ENCODE results near the gene MAPK8IP3.
"Not testable (repeated sequence)": the region's sequence is repeated elsewhere in the genome, so short reads cannot be mapped to it uniquely, and the experiment has no call there.

The MAPK8IP3 gene

DNA sequence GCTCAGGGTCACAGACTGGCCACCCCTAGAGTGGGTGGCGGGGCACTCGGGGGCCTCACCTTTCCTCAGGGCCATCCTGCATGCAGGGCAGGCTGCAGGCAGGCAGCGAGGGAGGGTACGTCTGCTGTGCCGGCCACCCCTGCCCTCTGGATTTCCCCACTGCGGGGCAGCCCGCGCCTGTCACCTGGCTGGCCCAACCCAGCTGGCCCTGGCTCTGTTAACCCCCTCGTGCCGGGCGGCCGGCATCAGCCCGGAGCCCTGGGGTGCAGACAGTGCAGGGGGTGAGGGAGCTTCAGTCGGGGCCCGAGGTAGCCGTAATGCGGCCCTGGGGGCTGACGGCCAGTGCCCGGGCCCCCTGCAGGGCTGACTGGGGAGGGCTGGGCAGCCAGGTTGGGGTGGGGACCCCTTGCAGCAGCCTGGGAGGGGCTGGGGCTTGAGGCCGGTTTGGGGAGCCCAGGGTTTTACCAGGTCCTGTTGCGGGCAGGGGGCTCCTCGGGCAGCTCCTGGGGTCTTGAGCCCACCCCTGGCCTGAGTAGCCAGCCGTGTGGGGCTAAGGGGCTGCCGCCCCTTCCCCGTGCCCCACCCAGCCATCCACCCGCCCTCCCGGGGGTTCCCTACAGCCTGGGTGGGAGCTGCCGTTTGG, 87.7 kb downstream of the MAPK8IP3 start, which contains the start of gene IGFALS:
TSS of gene IGFALS (minus strand) at position 128 of the 643 bp plus-strand sequence. CDS start at position 75, 53 bp downstream.
- TF ChIP-seq EZH2phosphoT487 (conservative IDR thresholded peaks at IDR 0.05; ENCODE audit: low read length): no peak
- TF ChIP-seq, protein P1, sequence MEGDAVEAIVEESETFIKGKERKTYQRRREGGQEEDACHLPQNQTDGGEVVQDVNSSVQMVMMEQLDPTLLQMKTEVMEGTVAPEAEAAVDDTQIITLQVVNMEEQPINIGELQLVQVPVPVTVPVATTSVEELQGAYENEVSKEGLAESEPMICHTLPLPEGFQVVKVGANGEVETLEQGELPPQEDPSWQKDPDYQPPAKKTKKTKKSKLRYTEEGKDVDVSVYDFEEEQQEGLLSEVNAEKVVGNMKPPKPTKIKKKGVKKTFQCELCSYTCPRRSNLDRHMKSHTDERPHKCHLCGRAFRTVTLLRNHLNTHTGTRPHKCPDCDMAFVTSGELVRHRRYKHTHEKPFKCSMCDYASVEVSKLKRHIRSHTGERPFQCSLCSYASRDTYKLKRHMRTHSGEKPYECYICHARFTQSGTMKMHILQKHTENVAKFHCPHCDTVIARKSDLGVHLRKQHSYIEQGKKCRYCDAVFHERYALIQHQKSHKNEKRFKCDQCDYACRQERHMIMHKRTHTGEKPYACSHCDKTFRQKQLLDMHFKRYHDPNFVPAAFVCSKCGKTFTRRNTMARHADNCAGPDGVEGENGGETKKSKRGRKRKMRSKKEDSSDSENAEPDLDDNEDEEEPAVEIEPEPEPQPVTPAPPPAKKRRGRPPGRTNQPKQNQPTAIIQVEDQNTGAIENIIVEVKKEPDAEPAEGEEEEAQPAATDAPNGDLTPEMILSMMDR (IDR thresholded peaks at IDR 0.05; ENCODE audit: insufficient read depth, low read length, poor library complexity, severe bottlenecking): no peak
- Histone ChIP-seq H3K27me3 (ENCODE audit: low read length) (no peaks in the 10 kb centered on the region), H3K4me2 (ENCODE audit: low read depth, low read length, poor library complexity, severe bottlenecking) (no peak within 1 kb of the TSS), H2AFZ (ENCODE audit: low read depth, low read length, severe bottlenecking) (no peak within 1 kb of the TSS), H3F3A (ENCODE audit: insufficient read depth) (no peaks in the 10 kb centered on the region), H3K36me3 (ENCODE audit: low read length) (no peaks in the 10 kb centered on the region), H3K27ac (ENCODE audit: low read depth, low read length) (no peak within 1 kb of the TSS), H4K20me1 (ENCODE audit: low read depth, low read length) (no peaks in the 10 kb centered on the region), H3K79me2 (ENCODE audit: insufficient read depth, low read length) (no peaks in the 10 kb centered on the region), H3K4me3 (ENCODE audit: insufficient read depth, low read length, poor library complexity, severe bottlenecking) (no peak within 1 kb of the TSS), H3K9me3 (ENCODE audit: insufficient read depth, low read length) (peaks cover 5% of the 10 kb centered on the region; the same call in 1 of the 2 replicates), H3K9me2 (replicated peaks; ENCODE audit: insufficient read depth, low read length) (no peaks in the 10 kb centered on the region), H3K9ac (ENCODE audit: low read length) (no peak within 1 kb of the TSS)

DNA sequence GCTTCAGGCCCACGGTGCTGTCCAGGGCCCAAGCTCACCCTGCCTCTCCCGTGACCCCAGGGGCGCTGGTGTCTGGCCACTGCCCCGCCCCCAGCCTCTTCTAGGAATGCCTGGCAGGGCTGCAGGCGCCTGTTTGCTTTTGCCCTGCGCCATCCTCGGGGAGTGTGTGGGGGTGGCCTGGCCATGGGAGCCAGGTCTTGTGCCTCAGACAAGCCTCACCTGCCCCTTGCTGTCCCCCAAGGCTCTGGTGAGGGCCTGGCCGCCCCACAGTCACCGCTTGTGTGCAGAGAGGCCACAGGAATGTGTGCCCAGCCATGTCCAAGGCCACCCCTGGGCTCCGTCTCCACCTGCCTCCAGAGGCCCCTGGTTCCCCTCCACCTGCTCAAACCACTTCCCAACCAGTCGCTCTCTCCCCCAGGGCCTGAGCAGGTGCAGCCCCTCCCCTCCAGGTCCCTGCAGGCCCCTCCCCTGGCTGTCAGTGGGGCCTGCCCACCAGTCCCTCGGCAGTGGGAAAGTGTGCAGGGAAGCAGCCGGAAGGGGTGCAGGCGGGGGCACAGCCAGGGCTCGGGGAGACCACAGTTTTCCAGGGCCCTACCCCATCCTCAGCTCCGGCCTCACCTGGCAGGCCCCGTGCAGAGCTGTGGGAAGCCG, 88.4 kb downstream of the MAPK8IP3 start:
- no peak overlapping the region for H3K27ac ChIP-seq (ENCODE audit: low read depth, low read length)
- no peaks in the 10 kb centered on the region for H3K27me3 ChIP-seq (ENCODE audit: low read length)
- H3K4me3 ChIP-seq (ENCODE audit: insufficient read depth, low read length, poor library complexity, severe bottlenecking): no peak overlapping the region
- no peak overlapping the region for H3K4me2 ChIP-seq (ENCODE audit: low read depth, low read length, poor library complexity, severe bottlenecking)
- H4K20me1 ChIP-seq (ENCODE audit: low read depth, low read length): no peaks in the 10 kb centered on the region
- TF ChIP-seq EZH2phosphoT487 (conservative IDR thresholded peaks at IDR 0.05; ENCODE audit: low read length): no peak
- H3K9me2 ChIP-seq (replicated peaks; ENCODE audit: insufficient read depth, low read length): no peaks in the 10 kb centered on the region
- no peaks in the 10 kb centered on the region for H3F3A ChIP-seq (ENCODE audit: insufficient read depth)
- peaks cover 5% of the 10 kb centered on the region; the same call in 1 of the 2 replicates for H3K9me3 ChIP-seq (ENCODE audit: insufficient read depth, low read length)
- no peaks in the 10 kb centered on the region for H3K79me2 ChIP-seq (ENCODE audit: insufficient read depth, low read length)
- H3K9ac ChIP-seq (ENCODE audit: low read length): no peak overlapping the region
- H2AFZ ChIP-seq (ENCODE audit: low read depth, low read length, severe bottlenecking): no peak overlapping the region
- no peaks in the 10 kb centered on the region for H3K36me3 ChIP-seq (ENCODE audit: low read length)

DNA sequence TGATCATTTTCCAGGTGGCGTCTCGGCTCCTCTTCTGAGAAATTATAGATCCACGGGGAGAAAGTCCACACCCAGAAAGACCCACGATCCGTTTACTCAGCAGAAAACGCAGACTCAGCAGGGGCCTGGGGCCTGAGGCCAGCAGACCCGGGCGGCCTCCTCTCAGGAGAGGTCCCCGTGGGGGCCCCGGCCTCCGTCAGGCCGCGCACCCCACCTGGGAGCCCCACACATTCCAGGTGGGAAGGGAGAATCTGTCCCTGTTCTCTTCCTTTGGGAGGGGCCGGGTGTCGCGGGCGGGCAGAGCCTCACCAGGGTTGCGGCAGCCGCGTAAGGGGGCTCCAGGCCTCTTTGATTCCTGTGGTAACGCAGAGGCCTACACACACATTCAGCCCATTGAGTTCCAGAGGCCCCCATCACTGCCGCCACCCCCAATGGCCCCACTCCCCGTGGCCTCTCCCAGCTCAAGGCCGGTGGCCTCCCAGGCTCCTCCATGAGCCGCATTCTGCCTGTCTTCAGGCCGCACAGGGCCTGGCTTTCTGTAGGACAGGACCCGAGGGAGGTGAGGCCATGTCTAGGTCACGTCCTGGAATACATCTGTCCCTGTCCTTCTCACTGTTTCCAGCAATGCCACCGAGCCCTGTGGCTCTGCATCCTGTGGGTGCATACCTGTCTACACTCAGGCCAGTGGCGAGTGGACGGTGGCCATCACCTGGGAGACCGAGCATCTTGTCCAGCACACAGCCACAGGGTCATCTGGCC, 89.1 kb downstream of the MAPK8IP3 start:
- no peak overlapping the region for H3K4me2 ChIP-seq (ENCODE audit: low read depth, low read length, poor library complexity, severe bottlenecking)
- H3K9ac ChIP-seq (ENCODE audit: low read length): no peak overlapping the region
- H3K9me3 ChIP-seq (ENCODE audit: insufficient read depth, low read length): peaks cover 8% of the 10 kb centered on the region; the same call in 1 of the 2 replicates

DNA sequence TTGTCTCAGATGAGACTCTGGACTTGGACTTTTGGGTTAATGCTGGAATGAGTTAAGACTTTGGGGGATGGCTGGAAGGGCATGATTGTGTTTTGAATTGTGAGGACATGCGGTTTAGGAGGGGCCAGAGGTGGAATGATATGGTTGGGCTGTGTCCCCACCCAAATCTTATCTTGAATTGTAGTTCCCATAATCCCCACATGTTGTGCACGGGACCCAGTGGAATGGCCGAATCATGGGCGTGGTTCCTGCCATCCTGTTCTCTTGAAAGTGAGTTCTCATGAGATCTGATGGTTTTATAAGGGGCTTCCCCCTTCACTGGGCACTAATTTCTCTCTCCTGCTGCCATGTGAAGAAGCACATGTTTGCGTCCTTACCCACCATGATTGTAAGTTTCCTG, 93.3 kb downstream of the MAPK8IP3 start:
- H3K9ac ChIP-seq (ENCODE audit: low read length); H3K9me3 ChIP-seq (ENCODE audit: insufficient read depth, low read length); H3K27me3 ChIP-seq (ENCODE audit: low read length); H3K9me2 ChIP-seq (replicated peaks; ENCODE audit: insufficient read depth, low read length); H3K4me3 ChIP-seq (ENCODE audit: insufficient read depth, low read length, poor library complexity, severe bottlenecking); H3F3A ChIP-seq (ENCODE audit: insufficient read depth); H3K27ac ChIP-seq (ENCODE audit: low read depth, low read length); H3K4me2 ChIP-seq (ENCODE audit: low read depth, low read length, poor library complexity, severe bottlenecking); H4K20me1 ChIP-seq (ENCODE audit: low read depth, low read length); H2AFZ ChIP-seq (ENCODE audit: low read depth, low read length, severe bottlenecking); H3K79me2 ChIP-seq (ENCODE audit: insufficient read depth, low read length); H3K36me3 ChIP-seq (ENCODE audit: low read length): not testable (repeated sequence)

More for the DNA sequence above, 89.1 kb downstream of the MAPK8IP3 start:
- Histone ChIP-seq H3K79me2 (ENCODE audit: insufficient read depth, low read length) (no peaks in the 10 kb centered on the region), H4K20me1 (ENCODE audit: low read depth, low read length) (no peaks in the 10 kb centered on the region), H3K27ac (ENCODE audit: low read depth, low read length) (no peak overlapping the region), H3K4me3 (ENCODE audit: insufficient read depth, low read length, poor library complexity, severe bottlenecking) (no peak overlapping the region), H3K27me3 (ENCODE audit: low read length) (no peaks in the 10 kb centered on the region), H2AFZ (ENCODE audit: low read depth, low read length, severe bottlenecking) (no peak overlapping the region), H3K36me3 (ENCODE audit: low read length) (no peaks in the 10 kb centered on the region), H3F3A (ENCODE audit: insufficient read depth) (no peaks in the 10 kb centered on the region), H3K9me2 (replicated peaks; ENCODE audit: insufficient read depth, low read length) (no peaks in the 10 kb centered on the region)
- TF ChIP-seq, protein P1 (IDR thresholded peaks at IDR 0.05; ENCODE audit: insufficient read depth, low read length, poor library complexity, severe bottlenecking): no peak
- no peak for TF ChIP-seq EZH2phosphoT487 (conservative IDR thresholded peaks at IDR 0.05; ENCODE audit: low read length)

All from SU-DHL-6 (cell line).